ENCODE data around the gene ELL2.

The ELL2 gene

DNA sequence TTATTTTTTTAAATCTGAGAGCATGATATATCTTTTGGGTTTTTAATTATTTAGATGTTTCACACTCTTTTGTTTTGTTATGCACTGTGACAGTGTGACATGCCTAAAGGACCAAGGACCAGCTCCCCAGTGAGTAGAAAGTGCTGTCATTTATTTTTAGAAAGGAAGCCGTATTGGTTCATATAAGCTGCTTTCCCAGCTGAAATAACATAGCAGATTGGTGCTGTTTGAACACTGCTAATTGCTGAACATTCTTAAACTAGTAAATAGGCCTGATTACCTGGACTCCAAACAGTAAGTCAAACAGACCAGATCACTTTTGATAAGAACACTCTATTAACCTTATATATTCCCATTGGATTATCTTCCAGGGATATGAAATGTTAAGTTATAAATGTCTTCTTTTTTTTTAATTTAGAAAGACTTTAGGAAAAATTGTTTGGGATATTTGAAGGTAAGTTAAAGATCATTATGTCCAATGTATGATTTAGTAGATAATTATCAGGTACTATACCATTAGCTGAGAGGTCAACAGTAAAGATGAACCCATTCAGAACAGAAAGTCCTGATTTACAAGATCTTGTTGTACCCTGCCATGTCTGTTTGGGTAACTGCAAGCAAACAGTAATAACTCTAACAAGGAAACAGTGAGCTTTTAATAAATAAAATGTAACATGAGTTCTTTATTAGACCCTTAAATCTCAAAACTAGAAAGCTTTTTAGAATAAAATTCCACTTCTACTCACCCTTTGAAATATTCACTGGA, 27.8 kb upstream of the ELL2 start:
- H2AFZ ChIP-seq, result no peak overlapping the region
- no peak overlapping the region for H3K27ac ChIP-seq
- no peaks in the 10 kb centered on the region for H3K27me3 ChIP-seq (ENCODE audit: control insufficient read depth, insufficient read depth, low read length)
- no peaks in the 10 kb centered on the region for H3K9me3 ChIP-seq (ENCODE audit: control insufficient read depth, low read length)
- H3K4me3 ChIP-seq (ENCODE audit: low read depth, low read length), result no peak overlapping the region
- no peaks in the 10 kb centered on the region for H3K4me1 ChIP-seq
- H3K79me2 ChIP-seq, result no peaks in the 10 kb centered on the region
- H3K36me3 ChIP-seq (ENCODE audit: control insufficient read depth, insufficient read depth, low read length), result no peaks in the 10 kb centered on the region
- TF ChIP-seq, protein P1, sequence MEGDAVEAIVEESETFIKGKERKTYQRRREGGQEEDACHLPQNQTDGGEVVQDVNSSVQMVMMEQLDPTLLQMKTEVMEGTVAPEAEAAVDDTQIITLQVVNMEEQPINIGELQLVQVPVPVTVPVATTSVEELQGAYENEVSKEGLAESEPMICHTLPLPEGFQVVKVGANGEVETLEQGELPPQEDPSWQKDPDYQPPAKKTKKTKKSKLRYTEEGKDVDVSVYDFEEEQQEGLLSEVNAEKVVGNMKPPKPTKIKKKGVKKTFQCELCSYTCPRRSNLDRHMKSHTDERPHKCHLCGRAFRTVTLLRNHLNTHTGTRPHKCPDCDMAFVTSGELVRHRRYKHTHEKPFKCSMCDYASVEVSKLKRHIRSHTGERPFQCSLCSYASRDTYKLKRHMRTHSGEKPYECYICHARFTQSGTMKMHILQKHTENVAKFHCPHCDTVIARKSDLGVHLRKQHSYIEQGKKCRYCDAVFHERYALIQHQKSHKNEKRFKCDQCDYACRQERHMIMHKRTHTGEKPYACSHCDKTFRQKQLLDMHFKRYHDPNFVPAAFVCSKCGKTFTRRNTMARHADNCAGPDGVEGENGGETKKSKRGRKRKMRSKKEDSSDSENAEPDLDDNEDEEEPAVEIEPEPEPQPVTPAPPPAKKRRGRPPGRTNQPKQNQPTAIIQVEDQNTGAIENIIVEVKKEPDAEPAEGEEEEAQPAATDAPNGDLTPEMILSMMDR (IDR thresholded peaks at IDR 0.05), result no peak
- H3K4me2 ChIP-seq (ENCODE audit: low read length), result no peak overlapping the region
- no peak overlapping the region for H3K9ac ChIP-seq

DNA sequence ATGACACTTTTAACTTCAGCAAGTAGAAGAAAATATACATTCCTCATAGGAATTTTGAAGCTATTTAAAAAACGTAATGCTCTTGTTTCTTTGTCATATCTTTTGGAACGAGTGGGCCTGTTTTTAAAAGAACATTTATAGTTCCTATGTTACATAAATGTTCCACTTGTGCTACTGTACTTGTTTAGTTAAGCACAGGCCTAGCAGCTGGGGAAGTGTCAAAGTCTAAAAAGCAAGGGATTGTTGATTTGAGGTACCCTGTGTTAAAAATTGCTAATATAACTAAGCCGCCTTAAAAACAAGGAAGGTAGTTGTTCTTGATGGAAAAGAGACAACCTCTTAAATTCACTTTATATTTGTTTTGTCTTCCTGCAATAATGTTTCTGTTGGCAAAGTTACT, 27.2 kb upstream of the ELL2 start:
- TF ChIP-seq, protein P1 (IDR thresholded peaks at IDR 0.05), result no peak
- no peak overlapping the region for H3K27ac ChIP-seq
- no peaks in the 10 kb centered on the region for H3K36me3 ChIP-seq (ENCODE audit: control insufficient read depth, insufficient read depth, low read length)
- H3K4me2 ChIP-seq (ENCODE audit: low read length), result no peak overlapping the region
- no peaks in the 10 kb centered on the region for H3K79me2 ChIP-seq
- no peak overlapping the region for H2AFZ ChIP-seq
- no peaks in the 10 kb centered on the region for H3K27me3 ChIP-seq (ENCODE audit: control insufficient read depth, insufficient read depth, low read length)
- no peak overlapping the region for H3K4me3 ChIP-seq (ENCODE audit: low read depth, low read length)
- no peaks in the 10 kb centered on the region for H3K4me1 ChIP-seq
- no peak overlapping the region for H3K9ac ChIP-seq
- H3K9me3 ChIP-seq (ENCODE audit: control insufficient read depth, low read length), result no peaks in the 10 kb centered on the region

DNA sequence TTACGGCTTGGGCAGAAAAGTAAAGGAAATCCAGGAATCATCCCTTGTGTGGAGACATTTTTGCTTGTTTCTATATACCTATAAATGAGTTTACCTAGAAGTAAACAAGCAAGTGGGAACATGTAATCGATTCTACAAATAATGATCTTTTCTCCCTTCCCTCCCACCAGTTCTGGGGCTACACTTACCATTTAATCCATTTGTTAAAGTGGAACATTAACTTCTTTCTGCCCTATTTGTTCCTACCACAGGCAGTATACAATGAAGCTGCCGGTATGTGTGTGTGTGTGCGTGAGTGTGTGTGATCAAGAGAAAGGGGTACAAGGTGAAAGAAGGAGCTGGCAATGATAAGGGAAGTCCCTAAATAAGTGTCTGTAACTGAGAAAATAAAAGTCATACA, 26.4 kb upstream of the ELL2 start:
- no peak overlapping the region for H3K27ac ChIP-seq
- H3K36me3 ChIP-seq (ENCODE audit: control insufficient read depth, insufficient read depth, low read length), result no peaks in the 10 kb centered on the region
- no peak overlapping the region for H3K4me3 ChIP-seq (ENCODE audit: low read depth, low read length)
- no peak overlapping the region for H3K9ac ChIP-seq
- no peak overlapping the region for H2AFZ ChIP-seq
- no peaks in the 10 kb centered on the region for H3K27me3 ChIP-seq (ENCODE audit: control insufficient read depth, insufficient read depth, low read length)
- H3K4me2 ChIP-seq (ENCODE audit: low read length), result no peak overlapping the region
- no peaks in the 10 kb centered on the region for H3K9me3 ChIP-seq (ENCODE audit: control insufficient read depth, low read length)
- no peaks in the 10 kb centered on the region for H3K79me2 ChIP-seq
- no peaks in the 10 kb centered on the region for H3K4me1 ChIP-seq
- TF ChIP-seq, protein P1 (IDR thresholded peaks at IDR 0.05), result no peak

DNA sequence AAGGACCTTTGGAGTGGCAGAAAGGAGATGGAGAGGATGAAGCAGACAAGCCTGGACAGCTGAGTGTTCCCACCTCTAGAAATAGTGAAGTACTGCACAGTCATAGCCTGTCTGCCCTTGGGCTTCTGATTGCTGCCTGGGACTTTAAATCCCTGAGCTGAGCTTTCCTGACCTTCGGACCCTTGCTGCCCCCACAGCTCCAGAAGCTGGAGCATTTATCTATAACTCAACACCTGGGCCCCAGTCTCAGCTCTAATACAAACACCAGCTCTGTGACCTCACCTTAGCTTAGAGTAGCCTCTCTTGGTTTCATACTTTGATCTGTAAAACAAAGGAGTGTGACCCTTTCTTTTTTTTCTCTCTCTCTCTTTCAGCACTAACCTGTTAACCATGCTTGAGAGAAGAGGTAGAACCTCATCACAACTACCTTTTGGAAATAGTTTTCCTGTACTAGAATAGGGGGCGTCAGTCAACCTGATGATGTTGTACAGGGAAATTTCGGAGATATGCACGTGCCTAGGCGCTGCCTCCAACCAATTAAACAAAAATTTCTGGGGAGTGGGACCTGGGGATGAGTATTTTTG, 25.4 kb upstream of the ELL2 start:
- no peak overlapping the region for H3K9ac ChIP-seq

More for the DNA sequence above, 25.4 kb upstream of the ELL2 start:
- no peak overlapping the region for H3K4me2 ChIP-seq (ENCODE audit: low read length)
- H3K27me3 ChIP-seq (ENCODE audit: control insufficient read depth, insufficient read depth, low read length), result no peaks in the 10 kb centered on the region
- no peak overlapping the region for H2AFZ ChIP-seq
- TF ChIP-seq, protein P1 (IDR thresholded peaks at IDR 0.05), result no peak
- H3K27ac ChIP-seq, result no peak overlapping the region
- H3K79me2 ChIP-seq, result no peaks in the 10 kb centered on the region
- H3K36me3 ChIP-seq (ENCODE audit: control insufficient read depth, insufficient read depth, low read length), result no peaks in the 10 kb centered on the region
- no peak overlapping the region for H3K4me3 ChIP-seq (ENCODE audit: low read depth, low read length)
- no peaks in the 10 kb centered on the region for H3K9me3 ChIP-seq (ENCODE audit: control insufficient read depth, low read length)
- no peaks in the 10 kb centered on the region for H3K4me1 ChIP-seq

Measured in parathyroid adenoma (tissue), 2 donors.